GM19372 (cell line): Measurements from ENCODE around the gene CDK5RAP1.

ENCODE experiments used
- ATAC-seq: cut with Tn5 transposase; IDR thresholded peaks from one replicate; pipeline ENCODE4 v1.9.1; 2021; ENCODE audit warnings: mild to moderate bottlenecking, low read depth, moderate library complexity; ENCODE audit not compliant: unreplicated experiment

CDK5RAP1 gene

GRCh38 chr20:33336375-33336774 is 64.9 kb downstream of the CDK5RAP1 start:
- no peak for ATAC-seq

- ATAC-seq, result no peak
These were observed 67.2 kb downstream of the CDK5RAP1 start for GRCh38 chr20:33334111-33334510.

GRCh38 chr20:33333616-33334015 is 67.7 kb downstream of the CDK5RAP1 start:
- no peak for ATAC-seq

GRCh38 chr20:33332905-33333456 is 68.3 kb downstream of the CDK5RAP1 start:
- ATAC-seq, result no peak

- ATAC-seq, result no peak
These were observed 72.9 kb downstream of the CDK5RAP1 start for GRCh38 chr20:33328157-33329137.

- ATAC-seq, result no peak
These were observed 76.0 kb downstream of the CDK5RAP1 start for GRCh38 chr20:33325350-33325749.

GRCh38 chr20:33323236-33323635 is 78.1 kb downstream of the CDK5RAP1 start:
- ATAC-seq, result no peak

GRCh38 chr20:33322456-33322855 is 78.9 kb downstream of the CDK5RAP1 start:
- ATAC-seq, result no peak

GRCh38 chr20:33320006-33320405 is 81.3 kb downstream of the CDK5RAP1 start:
- ATAC-seq, result no peak

- ATAC-seq, result no peak
These were observed 83.3 kb downstream of the CDK5RAP1 start for GRCh38 chr20:33318096-33318429.

- ATAC-seq, result no peak
These were observed 83.8 kb downstream of the CDK5RAP1 start for GRCh38 chr20:33317424-33318095.

- ATAC-seq, result no peak
These were observed 84.4 kb downstream of the CDK5RAP1 start for GRCh38 chr20:33316958-33317357.

GRCh38 chr20:33316343-33316742 is 85.0 kb downstream of the CDK5RAP1 start:
- no peak for ATAC-seq

GRCh38 chr20:33313686-33314314 is 87.5 kb downstream of the CDK5RAP1 start:
- no peak for ATAC-seq

GRCh38 chr20:33312583-33312982 is 88.7 kb downstream of the CDK5RAP1 start:
- ATAC-seq, result no peak

- no peak for ATAC-seq
These were observed 89.3 kb downstream of the CDK5RAP1 start for GRCh38 chr20:33311996-33312395.

- ATAC-seq, result no peak
These were observed 90.3 kb downstream of the CDK5RAP1 start for GRCh38 chr20:33311011-33311410.

- ATAC-seq, result no peak
These were observed 90.9 kb downstream of the CDK5RAP1 start for GRCh38 chr20:33310327-33310899.

- no peak for ATAC-seq
These were observed 91.7 kb downstream of the CDK5RAP1 start for GRCh38 chr20:33309631-33310030.
